Thoracic aorta (tissue), 2 donors: Measurements from ENCODE around the gene TRIM44. TPM values are rescaled to one million over a fixed set of nuclear protein-coding genes. Genes with fewer than 3 reads are reported as not detected.

Experiments used
- ATAC-seq: fragments of 150-250 bp; one replicate; pipeline ENCODE4 v1.8.0; 2017; ENCODE audit warnings: low read depth; ENCODE audit not compliant: insufficient number of reproducible peaks, low FRiP score
- DNase-seq: peaks from one replicate; pipeline ENCODE4 v3.0.0-alpha.2; 2020; ENCODE audit warnings: low spot score
- H3K27ac ChIP-seq, 2 donors: fragments of 200-600 bp; sonication (generic); 1 replicate in 1 of 2; 2 replicates in 1 of 2; pipeline ENCODE4 v1.5.1; 2016; ENCODE audit warnings: mild to moderate bottlenecking in 2 of 2, moderate library complexity in 2 of 2
- H3K27me3 ChIP-seq: fragments of 200-600 bp; sonication (generic); replicated peaks from 2 replicates; pipeline ENCODE4 v1.6.0; 2016; ENCODE audit warnings: mild to moderate bottlenecking; ENCODE audit not compliant: insufficient read depth
- H3K36me3 ChIP-seq: fragments of 200-600 bp; sonication (generic); one replicate; pipeline ENCODE4 v1.5.1; 2016
- H3K4me1 ChIP-seq, 2 donors: fragments of 200-600 bp; sonication (generic); 1 replicate in 1 of 2; 2 replicates in 1 of 2; pipeline versions ENCODE4 v1.5.1 to v1.6.0; 2016; ENCODE audit warnings: low read depth in 2 of 2, mild to moderate bottlenecking in 1 of 2; ENCODE audit not compliant: control insufficient read depth in 1 of 2
- H3K4me3 ChIP-seq: fragments of 200-600 bp; sonication (generic); 2 replicates; pipeline ENCODE4 v1.5.1; 2016; ENCODE audit warnings: mild to moderate bottlenecking
- H3K9me3 ChIP-seq: fragments of 200-600 bp; sonication (generic); 2 replicates; pipeline ENCODE4 v1.5.1; 2016
- total RNA-seq, 2 donors: library from RNA; depleted of rRNA; stranded (reverse); fragments of >200 nt; gene quantifications; one replicate each; pipeline versions ENCODE4 v1.1.0 to v1.2.3, GENCODE V29; 2016
- TF ChIP-seq, protein P1 (sequence below): fragments of 200-600 bp; sonication (generic); IDR thresholded peaks from one replicate; pipeline ENCODE4 v1.5.1; 2019; ENCODE audit warnings: antibody characterized with exemption

Gene TRIM44
- total RNA-seq, 2 donors from 2014 or later: 26.0 to 26.8 TPM

DNA sequence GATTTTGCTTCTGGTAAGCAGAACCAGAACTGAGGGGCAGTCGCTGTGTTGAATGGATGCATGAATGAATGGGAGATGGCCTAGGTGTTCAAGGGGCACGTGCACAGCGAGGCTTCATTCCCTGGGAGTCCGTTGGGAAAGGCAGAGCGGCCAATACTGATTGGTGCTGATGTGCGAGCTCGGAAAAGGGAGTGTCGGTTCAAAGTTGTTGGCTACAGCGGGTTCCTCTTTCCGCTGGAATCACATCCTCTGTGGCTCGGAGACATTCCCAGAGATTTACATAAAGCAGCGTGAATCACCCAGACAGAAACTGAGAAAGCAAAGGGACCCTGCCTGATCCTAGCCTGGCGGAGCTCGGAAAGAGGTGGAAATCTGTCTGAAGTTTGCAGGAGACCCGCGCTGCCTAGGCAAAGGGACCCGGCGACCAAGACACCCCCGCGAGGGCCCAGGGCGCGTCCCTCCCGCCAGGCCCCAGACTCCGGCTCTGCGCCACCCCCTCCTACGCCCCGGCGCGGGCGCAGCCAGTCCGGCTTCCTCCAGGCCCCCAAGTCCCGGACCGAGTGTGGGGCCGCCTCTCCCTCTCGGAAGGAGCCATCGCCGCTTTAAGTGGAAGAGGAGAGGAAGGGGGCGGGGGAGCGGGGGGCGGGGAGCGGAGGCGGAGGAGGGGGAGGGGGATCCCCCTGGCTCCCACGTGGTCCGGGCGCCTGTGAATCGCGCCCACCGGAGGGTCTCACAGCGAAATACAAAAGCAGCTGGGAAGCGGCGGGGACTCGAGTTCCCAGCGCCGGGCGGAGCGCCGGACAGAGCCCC, 44.7 kb upstream of the TRIM44 start, which contains the start of gene FJX1:
FJX1 (plus strand) TSS at position 774 of the 810 bp plus-strand sequence. CDS start 177 bp downstream, outside the sequence.
- Histone ChIP-seq H3K4me1 (peaks cover 10 to 24% of the 10 kb centered on the region in 2 donors), H3K9me3 (no peaks in the 10 kb centered on the region), H3K27ac (no peak within 1 kb of the TSS), H3K36me3 (no peaks in the 10 kb centered on the region), H3K27me3 (no peaks in the 10 kb centered on the region), H3K4me3 (peak within 1 kb of the TSS; percentile 76)
- TF ChIP-seq, protein P1, sequence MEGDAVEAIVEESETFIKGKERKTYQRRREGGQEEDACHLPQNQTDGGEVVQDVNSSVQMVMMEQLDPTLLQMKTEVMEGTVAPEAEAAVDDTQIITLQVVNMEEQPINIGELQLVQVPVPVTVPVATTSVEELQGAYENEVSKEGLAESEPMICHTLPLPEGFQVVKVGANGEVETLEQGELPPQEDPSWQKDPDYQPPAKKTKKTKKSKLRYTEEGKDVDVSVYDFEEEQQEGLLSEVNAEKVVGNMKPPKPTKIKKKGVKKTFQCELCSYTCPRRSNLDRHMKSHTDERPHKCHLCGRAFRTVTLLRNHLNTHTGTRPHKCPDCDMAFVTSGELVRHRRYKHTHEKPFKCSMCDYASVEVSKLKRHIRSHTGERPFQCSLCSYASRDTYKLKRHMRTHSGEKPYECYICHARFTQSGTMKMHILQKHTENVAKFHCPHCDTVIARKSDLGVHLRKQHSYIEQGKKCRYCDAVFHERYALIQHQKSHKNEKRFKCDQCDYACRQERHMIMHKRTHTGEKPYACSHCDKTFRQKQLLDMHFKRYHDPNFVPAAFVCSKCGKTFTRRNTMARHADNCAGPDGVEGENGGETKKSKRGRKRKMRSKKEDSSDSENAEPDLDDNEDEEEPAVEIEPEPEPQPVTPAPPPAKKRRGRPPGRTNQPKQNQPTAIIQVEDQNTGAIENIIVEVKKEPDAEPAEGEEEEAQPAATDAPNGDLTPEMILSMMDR: no peak
- ATAC-seq: no peak
- no peak for DNase-seq

DNA sequence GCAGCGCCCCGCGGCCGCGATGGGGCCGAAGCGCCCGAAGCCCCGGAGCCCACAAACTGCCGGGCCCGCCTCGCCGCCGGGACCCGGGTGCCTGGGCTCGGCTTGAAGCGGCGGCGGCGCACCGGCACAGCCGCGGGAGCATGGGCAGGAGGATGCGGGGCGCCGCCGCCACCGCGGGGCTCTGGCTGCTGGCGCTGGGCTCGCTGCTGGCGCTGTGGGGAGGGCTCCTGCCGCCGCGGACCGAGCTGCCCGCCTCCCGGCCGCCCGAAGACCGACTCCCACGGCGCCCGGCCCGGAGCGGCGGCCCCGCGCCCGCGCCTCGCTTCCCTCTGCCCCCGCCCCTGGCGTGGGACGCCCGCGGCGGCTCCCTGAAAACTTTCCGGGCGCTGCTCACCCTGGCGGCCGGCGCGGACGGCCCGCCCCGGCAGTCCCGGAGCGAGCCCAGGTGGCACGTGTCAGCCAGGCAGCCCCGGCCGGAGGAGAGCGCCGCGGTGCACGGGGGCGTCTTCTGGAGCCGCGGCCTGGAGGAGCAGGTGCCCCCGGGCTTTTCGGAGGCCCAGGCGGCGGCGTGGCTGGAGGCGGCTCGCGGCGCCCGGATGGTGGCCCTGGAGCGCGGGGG, 44.0 kb upstream of the TRIM44 start:
- Histone ChIP-seq H3K36me3 (no peaks in the 10 kb centered on the region), H3K27ac (no peak overlapping the region), H3K4me1 (peaks cover 10 to 24% of the 10 kb centered on the region in 2 donors), H3K9me3 (no peaks in the 10 kb centered on the region), H3K4me3 (peak overlapping the region; percentile 76), H3K27me3 (no peaks in the 10 kb centered on the region)
- DNase-seq (no peak), ATAC-seq (no peak)
- TF ChIP-seq, protein P1: no peak

GRCh38 chr11:35619116-35619854, 43.3 kb upstream of the TRIM44 start:
- peaks cover 10 to 24% of the 10 kb centered on the region in 2 donors for H3K4me1 ChIP-seq
- no peaks in the 10 kb centered on the region for H3K36me3 ChIP-seq
- H3K27ac ChIP-seq: no peak overlapping the region
- ATAC-seq: no peak
- DNase-seq: no peak
- H3K9me3 ChIP-seq: no peaks in the 10 kb centered on the region
- peak overlapping the region; percentile 76 for H3K4me3 ChIP-seq
- no peaks in the 10 kb centered on the region for H3K27me3 ChIP-seq
- TF ChIP-seq, protein P1: no peak

DNA sequence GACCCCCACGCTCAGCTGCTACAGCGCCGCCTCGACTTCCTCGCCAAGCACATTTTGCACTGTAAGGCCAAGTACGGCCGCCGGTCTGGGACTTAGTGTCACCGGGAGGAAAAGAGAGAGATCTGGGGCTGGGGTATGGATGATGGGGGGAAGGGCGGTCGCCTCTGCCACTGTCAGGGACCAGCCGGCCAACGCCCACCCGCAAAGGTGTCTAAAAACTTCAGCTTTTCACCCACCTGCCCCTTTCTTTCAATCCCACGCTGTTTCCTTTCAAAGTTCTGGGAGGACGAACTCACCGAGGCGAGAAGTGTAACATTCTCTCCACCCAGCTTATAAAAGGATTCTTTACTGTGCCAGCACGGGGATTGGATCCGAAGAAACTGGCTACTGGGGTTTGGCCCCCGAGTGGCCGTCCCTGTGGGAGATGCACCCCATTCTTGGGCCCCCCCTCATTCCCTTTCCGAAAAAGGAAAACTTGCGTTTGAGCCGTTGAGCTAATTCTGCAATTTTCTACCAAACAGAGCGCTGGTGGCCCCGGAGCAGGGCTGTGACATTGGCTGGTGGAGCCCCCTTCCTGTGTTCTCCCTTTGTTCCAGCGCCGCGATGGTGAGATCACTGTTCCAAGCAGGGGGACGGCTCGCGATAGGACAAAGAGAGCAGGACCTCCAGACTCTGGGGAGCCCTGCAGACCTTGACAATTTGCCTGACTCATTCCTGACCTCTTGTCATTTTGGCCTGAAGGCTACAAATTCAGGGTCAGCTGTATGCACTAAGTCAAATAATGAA, 42.5 kb upstream of the TRIM44 start:
- Histone ChIP-seq H3K4me1 (peaks cover 10 to 24% of the 10 kb centered on the region in 2 donors), H3K27me3 (no peaks in the 10 kb centered on the region), H3K9me3 (no peaks in the 10 kb centered on the region), H3K36me3 (no peaks in the 10 kb centered on the region), H3K27ac (no peak overlapping the region), H3K4me3 (peak overlapping the region; percentile 76)
- DNase-seq (no peak), ATAC-seq (no peak)
- TF ChIP-seq, protein P1: no peak
